NCI-H226 (cell line): ENCODE results near the gene RNF214.
A peak's percentile ranks its signal among the peaks of the same experiment; 100 is the strongest.
"Not testable (repeated sequence)": the region's sequence is repeated elsewhere in the genome, so short reads cannot be mapped to it uniquely, and the experiment has no call there.

Source experiments
- DNase-seq: peaks from one replicate; pipeline ENCODE4 v3.0.0-alpha.2; 2015

The RNF214 gene

DNA sequence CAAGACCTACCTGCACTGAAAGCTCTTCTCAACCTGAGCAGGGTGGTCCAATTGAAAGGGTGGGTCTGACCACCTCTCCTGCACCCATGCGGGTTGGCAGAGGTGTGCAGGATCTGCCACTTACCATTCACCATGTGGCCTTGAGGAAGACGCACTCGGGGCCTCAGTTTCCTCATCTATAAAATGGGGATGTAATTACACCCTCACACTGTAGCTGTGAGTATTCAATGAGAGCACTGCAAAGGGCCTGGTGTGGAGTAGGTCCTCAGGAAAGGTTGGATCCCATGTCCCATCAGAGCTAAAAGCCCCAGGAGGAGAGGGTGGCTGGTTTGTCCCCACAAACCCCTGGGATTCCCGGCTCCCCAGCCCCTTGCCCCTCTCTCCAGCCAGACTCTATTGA lies 33.9 kb upstream of the RNF214 start:
- DNase-seq: no peak

DNA sequence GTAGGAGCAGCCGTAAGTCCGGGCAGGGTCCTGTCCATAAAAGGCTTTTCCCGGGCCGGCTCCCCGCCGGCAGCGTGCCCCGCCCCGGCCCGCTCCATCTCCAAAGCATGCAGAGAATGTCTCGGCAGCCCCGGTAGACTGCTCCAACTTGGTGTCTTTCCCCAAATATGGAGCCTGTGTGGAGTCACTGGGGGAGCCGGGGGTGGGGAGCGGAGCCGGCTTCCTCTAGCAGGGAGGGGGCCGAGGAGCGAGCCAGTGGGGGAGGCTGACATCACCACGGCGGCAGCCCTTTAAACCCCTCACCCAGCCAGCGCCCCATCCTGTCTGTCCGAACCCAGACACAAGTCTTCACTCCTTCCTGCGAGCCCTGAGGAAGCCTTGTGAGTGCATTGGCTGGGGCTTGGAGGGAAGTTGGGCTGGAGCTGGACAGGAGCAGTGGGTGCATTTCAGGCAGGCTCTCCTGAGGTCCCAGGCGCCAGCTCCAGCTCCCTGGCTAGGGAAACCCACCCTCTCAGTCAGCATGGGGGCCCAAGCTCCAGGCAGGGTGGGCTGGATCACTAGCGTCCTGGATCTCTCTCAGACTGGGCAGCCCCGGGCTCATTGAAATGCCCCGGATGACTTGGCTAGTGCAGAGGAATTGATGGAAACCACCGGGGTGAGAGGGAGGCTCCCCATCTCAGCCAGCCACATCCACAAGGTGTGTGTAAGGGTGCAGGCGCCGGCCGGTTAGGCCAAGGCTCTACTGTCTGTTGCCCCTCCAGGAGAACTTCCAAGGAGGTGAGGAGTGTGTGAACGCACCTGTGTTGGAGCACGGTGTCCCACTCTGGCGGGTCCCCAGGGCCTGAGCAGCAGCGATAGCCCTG lies 33.2 kb upstream of the RNF214 start, which contains the start of gene TAGLN:
TAGLN (plus strand) TSS at position 318 of the 863 bp plus-strand sequence. CDS start 3,644 bp downstream, outside the sequence.
- peak; percentile 72 for DNase-seq

GRCh38 chr11:117199916-117200812 lies 32.3 kb upstream of the RNF214 start:
- DNase-seq: no peak

DNA sequence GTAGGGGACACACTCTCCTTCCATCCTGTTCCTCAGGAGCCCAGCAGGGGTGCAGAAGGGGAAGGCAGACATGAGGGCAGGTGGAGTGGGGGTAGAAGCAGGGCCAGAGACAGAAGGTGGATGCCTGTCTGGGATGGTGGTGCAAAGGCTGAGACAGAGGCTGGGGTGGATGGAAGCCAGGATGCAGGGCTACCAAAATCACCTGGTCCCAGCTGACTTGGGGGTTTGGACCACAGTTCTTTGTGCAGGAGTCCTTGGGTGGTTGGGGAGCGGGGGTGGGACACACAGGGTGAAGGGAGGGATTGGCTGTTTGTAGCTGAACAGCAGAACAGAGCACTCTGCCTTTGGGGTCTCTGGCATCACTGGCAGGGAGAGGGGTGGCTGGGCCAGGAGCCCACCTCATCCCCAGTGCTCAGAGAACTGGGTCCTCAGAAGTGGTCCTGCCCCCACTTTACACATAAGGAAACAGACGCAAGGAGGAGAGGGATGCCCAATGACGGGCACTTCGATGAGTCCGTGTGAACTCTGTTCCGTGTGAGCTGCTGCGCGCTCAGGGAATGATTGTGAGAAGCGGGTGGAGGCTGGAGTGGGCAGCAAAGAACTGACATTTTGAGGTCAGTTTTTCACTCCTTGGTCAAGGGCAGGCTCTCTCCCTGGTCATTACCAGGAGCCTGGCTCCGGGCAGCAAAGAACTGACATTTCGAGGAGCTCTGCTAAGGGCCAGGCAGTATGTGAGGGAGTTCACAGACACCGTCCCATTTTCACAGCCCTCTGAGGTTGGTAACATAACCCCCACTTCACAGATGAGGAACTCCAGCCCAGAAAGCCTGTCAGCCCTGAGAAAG lies 31.4 kb upstream of the RNF214 start:
- DNase-seq: no peak

DNA sequence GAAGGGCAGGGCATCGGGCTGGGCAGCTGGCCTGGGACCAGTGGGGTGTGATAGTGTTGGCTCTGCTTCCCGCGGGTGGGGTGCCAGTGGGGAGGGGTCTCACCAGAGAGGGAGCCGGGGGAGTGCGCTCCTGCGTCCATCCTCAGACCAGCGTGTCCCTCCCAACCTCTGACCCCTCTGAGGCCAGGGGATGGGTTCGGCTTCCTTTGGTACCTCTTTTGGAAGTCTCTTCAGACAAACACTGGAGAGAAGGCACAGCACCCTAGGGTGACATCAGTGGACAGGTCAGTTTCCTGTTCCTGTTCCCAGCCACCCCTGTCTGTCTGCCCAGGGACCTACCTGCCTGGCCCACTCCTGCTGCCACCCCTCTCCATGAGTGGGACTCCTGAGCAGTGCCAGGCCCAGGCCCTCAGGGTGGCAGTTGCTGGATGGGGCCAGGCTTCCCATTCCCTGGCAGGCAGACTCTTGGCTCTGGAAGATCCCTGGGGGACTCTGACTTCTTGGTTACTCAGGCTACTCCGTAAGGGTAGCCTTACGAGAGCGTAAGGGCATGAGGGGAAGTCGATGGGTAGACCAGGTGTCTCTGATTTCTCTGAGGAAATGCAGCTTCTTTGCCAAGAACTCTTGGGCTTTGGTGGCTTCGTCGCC lies 30.7 kb upstream of the RNF214 start:
- no peak for DNase-seq

GRCh38 chr11:117202386-117203068 lies 29.9 kb upstream of the RNF214 start:
- no peak for DNase-seq

- DNase-seq: no peak
Observed at GRCh38 chr11:117203069-117203407, 29.4 kb upstream of the RNF214 start.

- no peak for DNase-seq
Observed at GRCh38 chr11:117204283-117205080, 28.0 kb upstream of the RNF214 start.

- DNase-seq: no peak
Observed at GRCh38 chr11:117205211-117205818, 27.2 kb upstream of the RNF214 start.

- DNase-seq: not testable (repeated sequence)
Observed at GRCh38 chr11:117206111-117206510, 26.4 kb upstream of the RNF214 start.

- not testable (repeated sequence) for DNase-seq
Observed at GRCh38 chr11:117206859-117207258, 25.6 kb upstream of the RNF214 start.

DNA sequence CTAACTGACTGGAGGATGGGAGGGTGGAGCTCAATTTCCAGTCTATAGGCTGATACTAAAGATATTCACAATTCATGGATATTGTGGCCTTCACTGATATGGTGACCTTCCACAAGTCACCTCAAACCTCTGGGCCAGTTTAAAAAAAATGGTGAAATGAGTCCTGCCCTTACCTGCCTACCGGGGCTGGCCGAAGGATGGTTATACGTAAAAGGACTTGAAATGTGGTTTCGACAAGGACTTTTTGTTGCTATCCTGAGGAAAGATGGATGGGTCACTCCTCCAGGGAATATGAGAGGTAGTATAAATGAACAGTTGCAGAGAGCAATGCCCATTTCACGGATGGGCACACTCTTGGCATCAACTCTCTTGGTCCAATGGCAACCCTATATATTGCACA lies 25.0 kb upstream of the RNF214 start:
- not testable (repeated sequence) for DNase-seq

DNA sequence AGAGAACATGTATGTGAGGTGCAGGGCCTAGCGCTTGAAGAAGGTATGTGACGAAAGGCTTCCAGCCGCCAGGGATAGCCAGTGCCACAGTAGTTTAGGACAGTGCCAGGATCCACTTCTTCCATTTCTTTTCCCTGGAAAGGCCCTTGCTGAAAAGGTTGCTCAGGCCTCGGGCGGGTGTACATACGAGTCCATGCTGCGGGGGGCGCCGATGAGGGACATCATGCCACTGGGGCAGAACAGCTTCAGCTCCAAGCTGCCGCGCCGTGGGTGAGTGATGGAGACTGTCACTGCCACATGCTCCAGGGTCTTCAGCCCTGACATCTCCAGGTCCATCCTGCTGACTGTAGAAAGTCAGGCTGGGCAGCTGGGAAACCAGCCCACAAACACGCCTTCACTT lies 23.8 kb upstream of the RNF214 start:
- not testable (repeated sequence) for DNase-seq

GRCh38 chr11:117209351-117210125 lies 22.9 kb upstream of the RNF214 start:
- DNase-seq: not testable (repeated sequence)

GRCh38 chr11:117210620-117211019 lies 21.9 kb upstream of the RNF214 start:
- DNase-seq: no peak

DNA sequence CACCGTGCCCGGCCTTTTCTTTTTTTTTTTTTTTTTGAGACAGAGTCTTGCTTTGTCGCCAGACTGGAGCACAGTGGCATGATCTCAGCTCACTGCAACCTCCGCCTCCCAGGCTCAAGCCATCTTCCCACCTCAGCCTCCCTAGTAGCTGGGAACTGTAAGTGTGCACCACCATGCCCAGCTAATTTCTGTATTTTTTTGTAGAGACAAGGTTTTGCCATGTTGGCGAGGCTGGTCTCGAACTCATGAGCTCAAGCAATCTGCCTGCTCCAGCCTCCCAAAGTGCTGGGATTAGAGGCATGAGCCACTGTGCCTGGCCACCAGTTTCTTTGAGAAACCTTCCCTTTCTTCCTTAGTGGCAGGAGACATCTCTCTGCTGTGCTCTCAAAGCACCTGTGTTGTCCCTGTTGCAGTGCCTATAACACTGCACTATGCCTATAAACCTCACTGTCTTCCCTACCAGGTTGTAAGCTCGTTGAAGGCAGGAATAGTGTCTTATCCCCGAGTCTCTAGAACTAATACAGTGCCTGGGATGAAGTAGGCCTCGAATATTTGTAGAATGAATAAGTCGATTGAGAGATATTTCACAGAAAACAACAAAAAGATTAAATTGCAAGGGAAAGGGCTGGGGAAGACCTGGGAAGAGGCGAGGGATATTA lies 19.6 kb upstream of the RNF214 start:
- DNase-seq: no peak

DNA sequence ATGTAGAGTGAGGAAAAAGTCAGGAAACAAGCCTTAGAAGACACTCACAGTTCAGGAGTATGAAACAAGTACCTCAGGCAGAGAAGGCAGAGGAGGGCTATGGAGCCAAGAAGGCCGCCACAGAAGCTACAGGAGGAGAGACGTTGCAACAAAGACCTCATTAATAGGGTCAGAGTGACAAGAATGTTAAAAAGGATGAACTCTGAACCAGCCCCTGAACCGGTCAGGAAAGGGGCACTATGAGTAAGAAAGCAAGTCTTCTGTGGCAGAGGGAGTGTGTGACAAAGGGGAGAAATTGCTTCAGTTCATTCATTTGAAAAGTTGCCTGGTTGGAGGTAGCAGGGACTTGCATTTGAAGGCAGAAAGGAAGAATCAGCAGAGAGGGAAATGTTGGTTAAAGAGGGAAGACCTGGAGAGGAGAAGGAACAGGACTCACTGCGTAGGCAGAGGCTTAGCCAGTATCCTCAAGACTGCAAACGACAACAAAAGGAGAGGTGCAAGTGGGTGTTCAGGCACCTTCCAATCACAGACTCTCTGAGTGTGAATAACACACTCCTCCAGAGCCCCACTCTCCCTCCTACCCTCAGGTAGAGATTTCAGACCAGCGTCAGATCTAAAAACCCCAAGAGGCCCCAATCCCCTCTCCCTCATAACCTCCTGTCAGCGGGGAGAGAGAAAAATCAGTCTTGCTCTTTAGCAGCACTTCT lies 17.9 kb upstream of the RNF214 start:
- no peak for DNase-seq
